ENCODE measurements around the gene DENND6B.
"Not testable (repeated sequence)": the region's sequence is repeated elsewhere in the genome, so short reads cannot be mapped to it uniquely, and the experiment has no call there.

Gene DENND6B

DNA sequence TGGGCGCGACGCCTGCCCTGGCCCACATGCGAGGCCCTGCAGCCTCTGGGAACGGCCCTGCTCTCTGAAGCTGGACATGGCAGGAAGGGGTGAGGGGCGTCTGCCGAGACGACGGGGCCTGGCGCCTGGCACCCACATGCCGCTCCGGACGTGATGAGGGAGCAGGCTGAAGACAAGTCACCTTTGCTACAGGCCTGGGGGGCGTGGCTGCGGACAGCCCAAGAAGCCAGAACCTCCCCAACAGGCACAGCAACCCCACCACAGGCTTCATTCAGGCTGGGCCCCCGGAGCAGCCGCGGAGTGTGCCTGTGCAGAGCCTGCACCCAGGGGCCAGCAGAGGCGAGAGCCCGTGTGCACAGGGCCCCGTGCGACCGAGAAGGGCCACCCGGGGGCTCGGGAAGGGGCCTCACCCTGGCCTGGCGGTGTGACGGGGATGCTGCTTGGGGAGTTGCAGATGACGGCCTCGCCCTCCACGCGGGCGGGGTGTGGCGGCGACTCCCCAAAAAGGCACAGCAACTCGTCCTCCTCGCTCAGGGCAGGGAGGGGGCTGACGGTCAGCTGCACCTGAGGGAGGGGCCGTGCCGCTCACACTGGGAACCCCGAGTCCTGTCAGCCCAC, 40.0 kb downstream of the DENND6B start:
- no peak for DNase-seq (ENCODE audit: low spot score)

DNA sequence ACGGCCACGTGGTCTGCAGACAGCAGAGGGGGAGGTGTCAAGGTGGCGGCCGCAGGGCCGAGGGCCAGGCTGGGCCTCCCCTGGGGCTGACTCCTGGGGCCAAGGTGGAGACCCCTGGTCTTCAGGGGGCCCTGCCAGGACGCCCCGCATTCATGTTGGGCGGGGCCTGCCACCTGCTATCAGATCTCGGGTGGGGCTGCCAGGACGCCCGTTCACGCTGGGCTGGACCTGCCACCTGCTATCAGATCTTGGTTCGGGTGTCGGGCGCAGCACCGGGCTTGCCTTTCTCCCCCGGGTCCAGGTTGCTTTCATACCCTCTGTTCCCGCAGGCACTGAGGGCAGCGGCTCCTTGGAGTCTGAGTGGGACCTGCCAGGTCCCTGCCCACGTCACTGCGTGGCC, 40.5 kb downstream of the DENND6B start:
- no peak for DNase-seq (ENCODE audit: low spot score)

DNA sequence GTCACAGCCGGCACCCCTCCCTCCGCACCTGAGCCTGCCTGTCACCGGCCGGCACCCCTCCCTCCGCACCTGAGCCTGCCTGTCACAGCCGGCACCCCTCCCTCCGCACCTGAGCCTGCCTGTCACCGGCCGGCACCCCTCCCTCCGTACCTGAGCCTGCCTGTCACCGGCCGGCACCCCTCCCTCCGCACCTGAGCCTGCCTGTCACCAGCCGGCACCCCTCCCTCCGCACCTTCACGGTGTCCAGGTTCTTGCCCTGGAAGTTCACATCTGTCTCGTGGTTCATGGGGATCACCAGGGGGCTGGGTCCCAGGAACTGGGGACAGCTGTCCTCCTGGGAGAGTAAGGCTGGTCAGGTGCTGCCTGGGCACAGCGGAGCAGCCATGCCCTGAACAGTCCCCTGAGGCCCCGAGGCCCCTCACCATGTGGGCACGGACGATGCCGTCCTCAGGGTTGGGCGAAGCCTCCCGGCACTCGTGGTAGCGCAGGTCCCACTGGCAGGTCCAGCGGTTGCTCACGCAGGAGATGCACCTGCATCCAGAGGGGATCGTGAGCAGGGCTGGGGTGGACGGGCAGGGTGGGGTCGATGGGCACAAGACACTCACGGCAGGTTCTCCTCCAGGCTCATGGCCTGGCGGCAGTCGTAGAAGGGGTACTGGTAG, 41.1 kb downstream of the DENND6B start:
- no peak for DNase-seq (ENCODE audit: low spot score)

- no peak for DNase-seq (ENCODE audit: low spot score)
These were observed 42.3 kb downstream of the DENND6B start for GRCh38 chr22:50284479-50284878.

DNA sequence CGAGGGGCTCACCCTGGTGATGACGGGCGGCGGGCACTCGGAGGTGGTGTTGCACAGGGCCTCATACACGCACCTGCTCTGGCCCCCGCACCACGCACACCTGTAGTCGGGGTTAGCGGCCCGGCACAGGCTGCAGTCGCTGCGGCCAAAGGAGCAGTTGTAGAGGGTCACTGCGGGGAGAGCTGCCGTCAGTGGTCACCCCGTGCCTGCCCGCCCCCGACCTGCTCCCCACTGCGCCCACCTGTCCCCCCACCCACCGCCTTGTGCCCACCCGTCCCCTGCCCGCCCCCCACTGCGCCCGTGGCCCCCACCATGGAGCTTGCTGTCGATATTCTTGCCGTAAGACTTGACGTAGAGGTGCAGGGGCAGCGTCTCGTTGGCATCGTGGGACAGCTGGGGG, 43.0 kb downstream of the DENND6B start:
- no peak for DNase-seq (ENCODE audit: low spot score)

- no peak for DNase-seq (ENCODE audit: low spot score)
These were observed 44.3 kb downstream of the DENND6B start for GRCh38 chr22:50282361-50283155.

DNA sequence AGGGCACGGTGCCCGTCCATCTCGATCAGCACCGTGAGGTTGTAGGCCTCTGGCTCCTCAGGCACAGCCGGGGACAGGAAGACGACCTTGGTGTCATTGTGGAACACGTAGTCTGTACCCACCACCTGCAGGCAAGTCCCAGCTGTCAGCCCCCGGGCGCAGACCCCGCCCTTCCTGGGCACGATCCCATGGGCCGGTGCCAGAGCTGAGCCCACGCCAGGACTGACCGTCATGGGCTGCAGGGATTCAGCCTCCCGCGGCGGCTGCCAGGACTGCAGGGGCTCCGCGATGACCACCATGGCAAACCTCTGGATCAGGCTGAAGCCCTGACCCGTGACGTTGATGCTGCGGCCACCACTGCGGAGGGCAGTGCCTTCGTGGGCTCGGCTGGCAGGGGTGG, 44.9 kb downstream of the DENND6B start:
- no peak for DNase-seq (ENCODE audit: low spot score)

DNA sequence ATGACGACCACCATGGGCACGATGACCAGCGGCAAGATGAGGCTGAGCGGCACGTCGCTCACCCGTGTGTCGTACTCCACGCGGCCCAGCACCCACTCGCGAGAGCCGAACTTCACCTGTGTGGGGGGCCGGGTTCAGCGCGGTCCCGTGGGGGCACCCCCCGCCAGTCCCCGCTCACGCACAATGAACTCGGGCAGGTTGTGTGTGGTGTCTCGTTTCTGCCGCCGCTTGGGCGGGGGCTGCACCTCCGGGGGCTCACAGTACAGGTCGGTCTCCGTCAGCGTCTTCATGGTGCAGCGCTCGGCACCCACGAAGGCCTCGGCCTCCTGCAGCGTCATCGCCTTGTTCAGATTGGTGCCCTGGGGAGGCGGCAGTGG, 45.4 kb downstream of the DENND6B start:
- no peak for DNase-seq (ENCODE audit: low spot score)

GRCh38 chr22:50280708-50281383, 46.0 kb downstream of the DENND6B start:
- no peak for DNase-seq (ENCODE audit: low spot score)

DNA sequence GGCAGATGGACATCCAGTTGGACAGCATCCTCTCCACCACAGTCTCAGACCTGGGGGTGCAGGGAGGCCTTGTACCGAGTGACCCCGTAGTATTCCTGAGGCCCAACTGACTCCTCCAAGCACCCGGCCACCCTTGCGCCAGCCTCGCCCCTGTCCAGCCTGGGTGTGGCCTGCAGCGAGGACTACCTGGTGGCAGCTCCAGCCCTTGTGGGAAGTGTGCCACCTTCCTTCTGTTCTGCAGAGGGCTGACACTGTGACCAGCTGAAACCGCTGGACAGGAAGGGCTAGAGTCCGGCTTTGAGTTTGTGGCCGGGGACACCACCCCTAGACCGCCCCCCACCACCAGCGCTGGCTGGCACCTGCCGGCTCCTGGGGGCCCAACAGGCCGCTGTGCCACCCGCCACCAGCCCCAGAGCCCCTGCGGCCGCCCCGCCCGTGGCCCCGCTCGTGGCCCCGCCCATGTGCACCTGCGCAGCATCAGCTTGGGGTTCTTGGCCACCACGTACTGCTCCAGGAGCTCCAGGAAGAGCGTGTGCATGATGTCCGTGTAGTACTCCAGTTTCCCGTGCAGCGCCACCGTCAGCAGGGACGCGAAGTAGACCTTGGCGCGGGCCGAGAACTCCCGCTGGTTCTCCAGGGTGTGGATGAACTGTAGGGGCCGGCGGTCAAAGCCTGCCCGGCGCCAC, 46.6 kb downstream of the DENND6B start:
- DNase-seq (ENCODE audit: low spot score) = no peak

DNA sequence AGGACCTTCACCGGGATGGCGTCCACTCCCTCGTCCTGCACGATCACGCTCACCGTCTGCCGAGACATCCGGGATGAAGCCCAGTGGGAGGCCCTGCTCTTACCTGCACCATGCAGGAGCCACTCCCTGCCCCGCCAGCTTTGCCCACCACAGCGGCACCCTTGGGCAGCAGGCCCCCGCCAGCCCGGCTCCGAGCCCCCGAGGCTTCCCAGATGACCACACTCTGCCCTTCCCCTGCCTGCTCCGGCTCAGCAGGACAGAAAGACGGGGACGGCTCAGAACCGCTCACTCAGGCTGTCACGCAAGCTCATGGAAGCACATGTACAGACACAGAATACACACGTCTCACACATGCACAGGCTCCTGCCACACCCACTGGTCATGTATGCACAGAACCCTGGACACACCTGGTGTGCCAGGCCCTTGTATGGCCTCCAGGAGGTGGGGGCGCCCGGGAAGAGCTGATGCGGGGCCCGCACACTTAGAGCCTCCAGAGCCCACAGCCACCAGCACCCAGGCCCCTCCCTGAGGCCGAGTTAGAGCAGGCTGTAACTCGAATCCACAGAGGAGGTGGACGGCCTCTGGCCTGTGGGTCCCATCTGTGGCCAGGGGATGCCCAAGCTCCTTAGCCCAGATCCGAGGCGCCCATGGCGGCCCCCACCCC, 47.7 kb downstream of the DENND6B start:
- no peak for DNase-seq (ENCODE audit: low spot score)

GRCh38 chr22:50278461-50278860, 48.4 kb downstream of the DENND6B start:
- DNase-seq (ENCODE audit: low spot score) = no peak

DNA sequence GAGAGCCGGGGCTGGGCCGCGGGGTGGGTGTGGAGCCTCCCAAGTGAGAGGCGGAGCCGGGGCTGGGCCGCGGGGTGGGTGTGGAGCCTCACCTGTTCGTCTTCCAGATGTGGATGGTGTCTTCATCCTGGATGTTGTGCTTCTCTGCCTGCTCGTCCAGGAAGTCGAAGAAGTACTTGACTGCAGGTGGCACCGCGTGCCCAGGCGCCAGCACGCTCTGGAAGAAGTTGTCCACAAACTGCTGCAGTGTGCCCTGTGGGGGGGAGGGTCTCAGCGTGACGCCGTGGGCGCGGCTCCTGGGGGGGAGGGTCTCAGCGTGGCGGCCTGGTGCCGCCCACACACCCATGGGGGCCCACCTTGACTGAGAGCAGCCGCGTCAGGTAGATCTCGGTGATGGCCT, 49.1 kb downstream of the DENND6B start:
- no peak for DNase-seq (ENCODE audit: low spot score)

GRCh38 chr22:50276143-50276542, 50.7 kb downstream of the DENND6B start:
- DNase-seq (ENCODE audit: low spot score) = peak; percentile 73

GRCh38 chr22:50275181-50276055, 51.4 kb downstream of the DENND6B start:
- no peak for DNase-seq (ENCODE audit: low spot score)

- DNase-seq (ENCODE audit: low spot score) = no peak
These were observed 52.0 kb downstream of the DENND6B start for GRCh38 chr22:50274771-50275170.

DNA sequence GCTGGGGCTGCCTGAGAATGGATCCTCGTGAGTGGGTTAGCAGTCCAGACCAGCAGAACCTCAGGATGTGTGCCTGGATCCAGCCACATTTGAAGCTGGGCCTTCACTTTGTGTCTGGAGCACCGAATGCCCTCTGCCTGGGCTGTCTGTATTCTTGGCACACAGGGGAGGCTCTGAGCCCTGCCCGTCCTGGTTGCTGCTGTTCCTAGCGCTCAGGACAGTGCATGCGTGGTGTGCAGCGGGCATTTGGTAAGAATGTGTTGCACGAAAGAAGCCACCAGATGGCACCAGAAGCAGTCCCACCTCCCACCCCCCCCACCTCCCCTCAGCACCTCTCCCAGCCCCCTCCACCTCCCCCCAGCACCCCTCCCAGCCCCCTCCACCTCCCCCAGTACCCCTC, 52.5 kb downstream of the DENND6B start:
- DNase-seq (ENCODE audit: low spot score) = peak; percentile 64

GRCh38 chr22:50273781-50274180, 53.0 kb downstream of the DENND6B start:
- DNase-seq (ENCODE audit: low spot score) = not testable (repeated sequence)

DNA sequence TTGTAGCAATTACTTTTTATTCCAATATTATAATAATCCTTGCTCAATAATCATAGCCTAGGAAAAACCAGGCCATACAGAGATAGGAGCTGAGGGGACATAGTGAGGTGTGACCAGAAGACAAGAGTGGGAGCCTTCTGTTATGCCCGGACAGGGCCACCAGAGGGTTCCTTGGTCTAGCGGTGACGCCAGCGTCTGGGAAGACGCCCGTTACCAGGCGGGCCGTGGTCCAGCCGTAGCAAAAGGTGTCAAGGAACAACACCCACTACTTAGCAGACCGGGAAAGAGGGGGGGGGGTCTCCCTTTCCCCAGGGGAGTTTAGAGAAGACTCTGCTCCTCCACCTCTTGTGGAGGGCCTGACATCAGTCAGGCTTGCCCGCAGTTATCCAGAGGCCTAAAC, 53.5 kb downstream of the DENND6B start:
- DNase-seq (ENCODE audit: low spot score) = not testable (repeated sequence)

DNA sequence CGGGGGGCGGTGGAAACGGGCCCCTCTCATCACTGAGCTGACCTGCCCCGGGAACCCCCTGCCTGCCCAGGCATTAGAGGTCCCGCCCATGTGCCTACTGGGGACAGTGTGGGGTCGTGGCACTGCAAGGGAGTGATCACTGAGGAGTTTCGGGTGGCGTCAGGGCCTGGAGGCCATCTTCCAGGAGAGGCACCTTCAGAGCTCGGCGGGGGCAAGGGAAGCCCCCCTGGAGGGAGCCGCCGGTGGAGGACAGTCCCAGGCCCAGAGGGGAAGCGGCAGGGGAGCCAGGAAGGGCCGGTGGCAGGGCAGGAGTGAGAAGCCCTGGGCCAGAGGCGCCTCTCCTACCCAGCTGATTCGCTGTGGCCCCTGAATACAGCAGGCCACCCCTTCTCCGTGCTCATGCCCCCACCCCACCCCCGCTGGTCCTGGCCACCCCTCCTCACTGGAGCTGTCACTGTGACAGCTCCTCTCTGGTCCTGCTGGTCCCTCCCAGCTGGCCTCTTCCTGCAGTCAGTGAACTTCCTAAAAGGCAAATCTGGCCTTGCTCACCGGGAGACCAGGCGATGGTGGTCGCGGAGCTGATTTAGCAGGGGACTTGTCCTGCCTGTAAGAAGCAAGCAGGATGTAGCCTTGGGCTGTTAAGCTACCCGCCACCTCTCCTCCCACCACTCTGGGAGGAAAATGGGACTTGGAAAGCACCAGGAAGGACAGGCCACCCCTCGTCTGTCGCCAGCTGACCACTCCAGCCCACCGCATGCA, 54.6 kb downstream of the DENND6B start:
- no peak for DNase-seq (ENCODE audit: low spot score)
